NK-92 treated with Interleukin-12 subunit alpha and Interleukin-12 subunit beta, amount 100 ng/mL, for 24 hours (cell line): ENCODE measurements around the gene DCAF4L1.
A peak's percentile ranks its signal among the peaks of the same experiment; 100 is the strongest.

Source experiments
- DNase-seq: peaks from one replicate; lab custom pipeline; 2025; lab: John Stamatoyannopoulos, UW

Gene DCAF4L1

GRCh38 chr4:41981456-41981855, at the start of gene DCAF4L1:
TSS of gene DCAF4L1 (plus strand) at chr4:41981756. CDS start at chr4:41981793, 37 bp downstream.
- no peak for DNase-seq

- DNase-seq = no peak
Observed at GRCh38 chr4:41932988-41933387, 48.6 kb upstream of the DCAF4L1 start.

- DNase-seq = no peak
Observed at GRCh38 chr4:41933997-41934503, 47.5 kb upstream of the DCAF4L1 start.

- DNase-seq = no peak
Observed at GRCh38 chr4:41934514-41934900, 47.0 kb upstream of the DCAF4L1 start.

- peak; percentile 70 for DNase-seq
Observed at GRCh38 chr4:41934901-41935651, 46.5 kb upstream of the DCAF4L1 start, which contains the start of gene TMEM33. TSS of gene TMEM33 (plus strand) at chr4:41935429. CDS start at chr4:41935485, 56 bp downstream.

- DNase-seq = no peak
Observed at GRCh38 chr4:41935652-41936021, 45.9 kb upstream of the DCAF4L1 start.

GRCh38 chr4:41939016-41939626, 42.4 kb upstream of the DCAF4L1 start:
- DNase-seq = no peak

GRCh38 chr4:41940834-41941233, 40.7 kb upstream of the DCAF4L1 start:
- no peak for DNase-seq

- DNase-seq = no peak
Observed at GRCh38 chr4:41943506-41943905, 38.0 kb upstream of the DCAF4L1 start.

GRCh38 chr4:41944089-41944488, 37.5 kb upstream of the DCAF4L1 start:
- DNase-seq = no peak

GRCh38 chr4:41949531-41949930, 32.0 kb upstream of the DCAF4L1 start:
- no peak for DNase-seq

- no peak for DNase-seq
Observed at GRCh38 chr4:41957634-41958033, 23.9 kb upstream of the DCAF4L1 start.

GRCh38 chr4:41963105-41963504, 18.5 kb upstream of the DCAF4L1 start:
- no peak for DNase-seq

- no peak for DNase-seq
Observed at GRCh38 chr4:41964401-41964800, 17.2 kb upstream of the DCAF4L1 start.

GRCh38 chr4:41967392-41967791, 14.2 kb upstream of the DCAF4L1 start:
- no peak for DNase-seq

- DNase-seq = no peak
Observed at GRCh38 chr4:41969671-41970070, 11.9 kb upstream of the DCAF4L1 start.

- no peak for DNase-seq
Observed at GRCh38 chr4:41975341-41975740, 6.2 kb upstream of the DCAF4L1 start.

- DNase-seq = no peak
Observed at GRCh38 chr4:41976775-41977516, 4.6 kb upstream of the DCAF4L1 start.

GRCh38 chr4:41977709-41978108, 3.8 kb upstream of the DCAF4L1 start:
- no peak for DNase-seq

- DNase-seq = no peak
Observed at GRCh38 chr4:41982716-41983115, 1.2 kb downstream of the DCAF4L1 start.

GRCh38 chr4:41985151-41985550, 3.6 kb downstream of the DCAF4L1 start:
- DNase-seq = no peak

- DNase-seq = no peak
Observed at GRCh38 chr4:41989994-41990364, 8.4 kb downstream of the DCAF4L1 start.
